ENCODE measurements around the gene MRPL51.
"Not testable (repeated sequence)": the region's sequence is repeated elsewhere in the genome, so short reads cannot be mapped to it uniquely, and the experiment has no call there.

Gene MRPL51

GRCh38 chr12:6488240-6488639 lies 4.8 kb downstream of the MRPL51 start:
- no peak for DNase-seq (ENCODE audit: low read depth)

GRCh38 chr12:6478416-6478815 lies 14.6 kb downstream of the MRPL51 start:
- no peak for DNase-seq (ENCODE audit: low read depth)

GRCh38 chr12:6477601-6478377 lies 15.3 kb downstream of the MRPL51 start:
- not testable (repeated sequence) for DNase-seq (ENCODE audit: low read depth)

- no peak for DNase-seq (ENCODE audit: low read depth)
Measured at GRCh38 chr12:6476489-6476888, 16.6 kb downstream of the MRPL51 start.

- DNase-seq (ENCODE audit: low read depth): not testable (repeated sequence)
Measured at GRCh38 chr12:6475233-6475975, 17.7 kb downstream of the MRPL51 start.

- no peak for DNase-seq (ENCODE audit: low read depth)
Measured at GRCh38 chr12:6472491-6472890, 20.6 kb downstream of the MRPL51 start.

- no peak for DNase-seq (ENCODE audit: low read depth)
Measured at GRCh38 chr12:6471989-6472360, 21.1 kb downstream of the MRPL51 start.

- peak; percentile 96 for DNase-seq (ENCODE audit: low read depth)
Measured at GRCh38 chr12:6470375-6471163, 22.5 kb downstream of the MRPL51 start, which contains the start of gene VAMP1. VAMP1 (minus strand) TSS chr12:6470677; CDS start chr12:6470531, 146 bp downstream.

GRCh38 chr12:6469609-6470374 lies 23.3 kb downstream of the MRPL51 start:
- DNase-seq (ENCODE audit: low read depth): no peak

- DNase-seq (ENCODE audit: low read depth): no peak
Measured at GRCh38 chr12:6469092-6469491, 24.0 kb downstream of the MRPL51 start.

- no peak for DNase-seq (ENCODE audit: low read depth)
Measured at GRCh38 chr12:6468283-6468575, 24.8 kb downstream of the MRPL51 start.

- not testable (repeated sequence) for DNase-seq (ENCODE audit: low read depth)
Measured at GRCh38 chr12:6467571-6468282, 25.3 kb downstream of the MRPL51 start.

GRCh38 chr12:6466751-6467150 lies 26.3 kb downstream of the MRPL51 start:
- not testable (repeated sequence) for DNase-seq (ENCODE audit: low read depth)

- DNase-seq (ENCODE audit: low read depth): no peak
Measured at GRCh38 chr12:6466184-6466573, 26.9 kb downstream of the MRPL51 start.

GRCh38 chr12:6465467-6466183 lies 27.4 kb downstream of the MRPL51 start:
- no peak for DNase-seq (ENCODE audit: low read depth)

GRCh38 chr12:6464531-6464930 lies 28.5 kb downstream of the MRPL51 start:
- DNase-seq (ENCODE audit: low read depth): no peak

- DNase-seq (ENCODE audit: low read depth): no peak
Measured at GRCh38 chr12:6463858-6464257, 29.2 kb downstream of the MRPL51 start.

- no peak for DNase-seq (ENCODE audit: low read depth)
Measured at GRCh38 chr12:6463216-6463615, 29.8 kb downstream of the MRPL51 start.

- no peak for DNase-seq (ENCODE audit: low read depth)
Measured at GRCh38 chr12:6462234-6462995, 30.6 kb downstream of the MRPL51 start.

Measured in stimulated activated CD8-positive, alpha-beta memory T cell treated with anti-CD3 and anti-CD28 coated beads, Interleukin-4, amount 100 ng/mL, for 24 hours (primary cell).